Astrocyte (in vitro differentiated cells and primary cell): Measurements from ENCODE around the gene TMCO1. TPM values are rescaled to one million over a fixed set of nuclear protein-coding genes. Genes with fewer than 3 reads are reported as not detected.
"Not testable (repeated sequence)": the region's sequence is repeated elsewhere in the genome, so short reads cannot be mapped to it uniquely, and the experiment has no call there.

Source experiments
- DNase-seq: peaks from one replicate; pipeline ENCODE4 v3.0.0-alpha.2; 2010; ENCODE audit warnings: low read depth
- FAIRE-seq: peaks from 2 replicates; lab custom pipeline; 2011; peaks lifted over from hg19 to GRCh38; lab: Jason Lieb, UNC
- H2AFZ ChIP-seq: 2 replicates; pipeline ENCODE4 v1.6.0; 2012; ENCODE audit warnings: low read depth, low read length, inconsistent platforms
- H3K27ac ChIP-seq: 2 replicates; pipeline ENCODE4 v1.5.1; 2011; ENCODE audit warnings: low read depth, low read length, inconsistent platforms
- H3K27me3 ChIP-seq: 2 replicates; pipeline ENCODE4 v1.6.0; 2011; ENCODE audit warnings: low read length, inconsistent platforms; ENCODE audit not compliant: insufficient read depth
- H3K36me3 ChIP-seq: 2 replicates; pipeline ENCODE4 v1.5.1; 2011; ENCODE audit warnings: low read length, inconsistent platforms; ENCODE audit not compliant: insufficient read depth
- H3K4me1 ChIP-seq: 2 replicates; pipeline ENCODE4 v1.5.1; 2011; ENCODE audit warnings: low read length, inconsistent platforms; ENCODE audit not compliant: insufficient read depth
- H3K4me2 ChIP-seq: 2 replicates; pipeline ENCODE4 v1.6.0; 2012; ENCODE audit warnings: low read length, inconsistent platforms
- H3K4me3 ChIP-seq: 2 replicates; pipeline ENCODE4 v1.5.1; 2011; ENCODE audit warnings: low read depth, mild to moderate bottlenecking, low read length, inconsistent platforms; ENCODE audit not compliant: insufficient read depth
- H3K79me2 ChIP-seq: 2 replicates; pipeline ENCODE4 v1.6.0; 2012; ENCODE audit warnings: mild to moderate bottlenecking, low read length, inconsistent platforms; ENCODE audit not compliant: insufficient read depth
- H3K9ac ChIP-seq: 2 replicates; pipeline ENCODE4 v1.6.0; 2012; ENCODE audit warnings: mild to moderate bottlenecking, low read length, inconsistent platforms
- H3K9me3 ChIP-seq: 2 replicates; pipeline ENCODE4 v1.5.1; 2012; ENCODE audit warnings: low read depth, mild to moderate bottlenecking, low read length, inconsistent platforms; ENCODE audit not compliant: insufficient read depth
- H4K20me1 ChIP-seq: 2 replicates; pipeline ENCODE4 v1.6.0; 2012; ENCODE audit warnings: low read length, inconsistent platforms; ENCODE audit not compliant: insufficient read depth
- H3K27ac Mint-ChIP-seq: one replicate; pipeline ENCODE4 v1.8.0; 2021; ENCODE audit warnings: mild to moderate bottlenecking, mixed read lengths; ENCODE audit not compliant: unreplicated experiment
- H3K27me3 Mint-ChIP-seq: one replicate; pipeline ENCODE4 v1.8.0; 2021; ENCODE audit warnings: low read depth, mixed read lengths; ENCODE audit not compliant: unreplicated experiment
- H3K36me3 Mint-ChIP-seq: one replicate; pipeline ENCODE4 v1.8.0; 2021; ENCODE audit warnings: low read depth, mixed read lengths; ENCODE audit not compliant: unreplicated experiment
- H3K4me1 Mint-ChIP-seq: one replicate; pipeline ENCODE4 v1.8.0; 2021; ENCODE audit warnings: low read depth, mixed read lengths; ENCODE audit not compliant: unreplicated experiment
- H3K4me3 Mint-ChIP-seq: one replicate; pipeline ENCODE4 v1.8.0; 2021; ENCODE audit warnings: mild to moderate bottlenecking, moderate library complexity, mixed read lengths; ENCODE audit not compliant: unreplicated experiment
- H3K9me3 Mint-ChIP-seq: one replicate; pipeline ENCODE4 v1.8.0; 2021; ENCODE audit warnings: mild to moderate bottlenecking, mixed read lengths; ENCODE audit not compliant: unreplicated experiment
- EZH2 ChIP-seq: IDR thresholded peaks from 2 replicates; pipeline ENCODE4 v1.6.1; 2012; ENCODE audit warnings: mild to moderate bottlenecking, low read length, inconsistent platforms; ENCODE audit not compliant: insufficient read depth
- total RNA-seq: library from RNA; stranded (reverse); gene quantifications from 2 replicates; pipeline ENCODE4 v1.2.1, GENCODE V29; 2021
- TF ChIP-seq, protein P1 (sequence below): IDR thresholded peaks from 2 replicates; pipeline ENCODE4 v1.5.1; 2011; ENCODE audit warnings: low read depth, mild to moderate bottlenecking, inconsistent platforms, low read length, moderate library complexity; ENCODE audit not compliant: insufficient read depth

TMCO1 gene
- total RNA-seq, 1 donor from 2014 or later: 135 TPM

- H3K79me2 ChIP-seq: peaks cover 67% of the 10 kb centered on the region
- DNase-seq: no peak
- no peak for FAIRE-seq
These were observed 84.7 kb downstream of the TMCO1 start for GRCh38 chr1:165683848-165684485.

GRCh38 chr1:165680773-165681172, 87.9 kb downstream of the TMCO1 start:
- H3K4me2 ChIP-seq, H3K27ac Mint-ChIP-seq, H3K4me3 ChIP-seq, DNase-seq, H3K9ac ChIP-seq, H3K27me3 Mint-ChIP-seq, H3K9me3 Mint-ChIP-seq, H3K4me3 Mint-ChIP-seq, FAIRE-seq, H3K27ac ChIP-seq, H3K4me1 Mint-ChIP-seq, H3K9me3 ChIP-seq, H2AFZ ChIP-seq, H3K27me3 ChIP-seq, H3K4me1 ChIP-seq: not testable (repeated sequence)
- Histone ChIP-seq H3K79me2 (peaks cover 37% of the 10 kb centered on the region), H4K20me1 (peaks cover 22% of the 10 kb centered on the region), H3K36me3 (peaks cover 32% of the 10 kb centered on the region)
- peaks cover 23% of the 10 kb centered on the region for H3K36me3 Mint-ChIP-seq

More at GRCh38 chr1:165683848-165684485, 84.7 kb downstream of the TMCO1 start:
- H2AFZ ChIP-seq: no peak overlapping the region
- no peak overlapping the region for H3K9ac ChIP-seq
- Mint-ChIP-seq H3K27me3 (no peaks in the 10 kb centered on the region), H3K36me3 (peaks cover 28% of the 10 kb centered on the region), H3K9me3 (peaks cover 5% of the 10 kb centered on the region), H3K27ac (no peak overlapping the region), H3K4me1 (no peaks in the 10 kb centered on the region), H3K4me3 (no peak overlapping the region)
- H3K4me1 ChIP-seq: no peaks in the 10 kb centered on the region
- H3K27ac ChIP-seq: no peak overlapping the region
- TF ChIP-seq, protein P1, sequence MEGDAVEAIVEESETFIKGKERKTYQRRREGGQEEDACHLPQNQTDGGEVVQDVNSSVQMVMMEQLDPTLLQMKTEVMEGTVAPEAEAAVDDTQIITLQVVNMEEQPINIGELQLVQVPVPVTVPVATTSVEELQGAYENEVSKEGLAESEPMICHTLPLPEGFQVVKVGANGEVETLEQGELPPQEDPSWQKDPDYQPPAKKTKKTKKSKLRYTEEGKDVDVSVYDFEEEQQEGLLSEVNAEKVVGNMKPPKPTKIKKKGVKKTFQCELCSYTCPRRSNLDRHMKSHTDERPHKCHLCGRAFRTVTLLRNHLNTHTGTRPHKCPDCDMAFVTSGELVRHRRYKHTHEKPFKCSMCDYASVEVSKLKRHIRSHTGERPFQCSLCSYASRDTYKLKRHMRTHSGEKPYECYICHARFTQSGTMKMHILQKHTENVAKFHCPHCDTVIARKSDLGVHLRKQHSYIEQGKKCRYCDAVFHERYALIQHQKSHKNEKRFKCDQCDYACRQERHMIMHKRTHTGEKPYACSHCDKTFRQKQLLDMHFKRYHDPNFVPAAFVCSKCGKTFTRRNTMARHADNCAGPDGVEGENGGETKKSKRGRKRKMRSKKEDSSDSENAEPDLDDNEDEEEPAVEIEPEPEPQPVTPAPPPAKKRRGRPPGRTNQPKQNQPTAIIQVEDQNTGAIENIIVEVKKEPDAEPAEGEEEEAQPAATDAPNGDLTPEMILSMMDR: no peak
- no peak for TF ChIP-seq EZH2
- H4K20me1 ChIP-seq: peaks cover 42% of the 10 kb centered on the region
- peaks cover 16% of the 10 kb centered on the region for H3K36me3 ChIP-seq
- H3K27me3 ChIP-seq: no peaks in the 10 kb centered on the region
- H3K9me3 ChIP-seq: no peaks in the 10 kb centered on the region
- no peak overlapping the region for H3K4me2 ChIP-seq
- H3K4me3 ChIP-seq: no peak overlapping the region

GRCh38 chr1:165680303-165680702, 88.4 kb downstream of the TMCO1 start:
- Histone ChIP-seq H3K27ac (no peak overlapping the region), H3K79me2 (peaks cover 32% of the 10 kb centered on the region), H2AFZ (no peak overlapping the region), H3K9me3 (no peaks in the 10 kb centered on the region), H3K36me3 (peaks cover 32% of the 10 kb centered on the region), H3K4me1 (no peaks in the 10 kb centered on the region), H3K9ac (no peak overlapping the region), H3K4me3 (no peak overlapping the region), H4K20me1 (peaks cover 17% of the 10 kb centered on the region), H3K4me2 (no peak overlapping the region), H3K27me3 (no peaks in the 10 kb centered on the region)
- DNase-seq (no peak), FAIRE-seq (no peak)
- H3K27ac Mint-ChIP-seq: no peak overlapping the region
- peaks cover 25% of the 10 kb centered on the region for H3K36me3 Mint-ChIP-seq
- H3K4me1 Mint-ChIP-seq: no peaks in the 10 kb centered on the region
- H3K27me3 Mint-ChIP-seq: no peaks in the 10 kb centered on the region
- TF ChIP-seq EZH2: no peak
- TF ChIP-seq, protein P1: no peak
- H3K9me3 Mint-ChIP-seq: no peaks in the 10 kb centered on the region
- H3K4me3 Mint-ChIP-seq: no peak overlapping the region
